Stimulated activated CD4-positive, alpha-beta T cell treated with anti-CD3 and anti-CD28 coated beads, TNF-alpha, amount 100 ng/mL, for 48 hours (primary cell): ENCODE results near the gene CACNA2D4.

Experiments used
- DNase-seq, 3 donors: peaks; one replicate each; pipeline ENCODE4 v3.0.0-alpha.2; 2020; ENCODE audit warnings: low read depth in 3 of 3

The CACNA2D4 gene

GRCh38 chr12:1933342-1934051 lies 15.0 kb upstream of the CACNA2D4 start:
- no peak for DNase-seq

GRCh38 chr12:1932264-1932777 lies 13.9 kb upstream of the CACNA2D4 start:
- DNase-seq, result no peak

- DNase-seq, result no peak
These were observed 13.2 kb upstream of the CACNA2D4 start for GRCh38 chr12:1931642-1932041.

DNA sequence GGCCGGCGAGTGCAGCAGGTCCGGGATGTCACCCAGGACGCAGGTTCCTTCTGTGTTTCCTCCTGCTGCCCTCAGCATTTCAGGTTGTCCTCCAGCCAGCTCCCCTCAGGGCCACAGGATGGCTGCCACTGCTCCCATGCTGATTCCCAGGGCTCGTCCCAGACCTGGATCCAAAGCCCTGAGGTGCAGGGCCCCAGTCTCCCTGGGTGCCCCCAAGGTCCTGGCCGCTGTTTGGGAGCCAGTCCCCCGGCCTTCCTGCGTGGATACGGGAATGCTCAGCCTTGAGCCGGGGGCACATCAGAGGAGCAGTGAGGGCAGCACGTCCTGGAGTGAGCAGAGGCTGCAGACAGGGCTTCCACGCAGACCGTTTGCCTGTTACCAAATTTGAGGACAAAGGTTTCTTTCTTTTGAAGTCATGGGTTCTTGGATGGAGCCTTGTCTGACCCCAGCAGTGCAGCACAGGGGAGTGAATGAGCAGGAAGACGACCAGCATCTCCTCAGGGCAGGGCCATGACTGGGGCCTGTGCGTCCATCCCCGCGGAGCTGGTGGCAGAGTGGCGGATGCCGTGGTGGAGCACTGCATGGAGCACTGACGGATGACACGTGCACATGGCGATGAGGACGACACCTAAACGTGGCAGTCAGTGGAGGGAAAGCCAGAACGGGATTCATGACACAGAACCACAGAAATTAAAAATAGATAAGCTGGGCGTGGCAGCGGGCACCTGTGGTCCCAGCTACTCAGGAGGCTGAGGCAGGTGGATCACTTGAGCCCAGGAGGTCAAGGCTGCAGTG lies 12.5 kb upstream of the CACNA2D4 start:
- no peak for DNase-seq

GRCh38 chr12:1929985-1930802 lies 11.7 kb upstream of the CACNA2D4 start:
- DNase-seq, result no peak

GRCh38 chr12:1929241-1929984 lies 11.0 kb upstream of the CACNA2D4 start:
- no peak for DNase-seq

- no peak for DNase-seq
These were observed 10.1 kb upstream of the CACNA2D4 start for GRCh38 chr12:1928439-1929121.

DNA sequence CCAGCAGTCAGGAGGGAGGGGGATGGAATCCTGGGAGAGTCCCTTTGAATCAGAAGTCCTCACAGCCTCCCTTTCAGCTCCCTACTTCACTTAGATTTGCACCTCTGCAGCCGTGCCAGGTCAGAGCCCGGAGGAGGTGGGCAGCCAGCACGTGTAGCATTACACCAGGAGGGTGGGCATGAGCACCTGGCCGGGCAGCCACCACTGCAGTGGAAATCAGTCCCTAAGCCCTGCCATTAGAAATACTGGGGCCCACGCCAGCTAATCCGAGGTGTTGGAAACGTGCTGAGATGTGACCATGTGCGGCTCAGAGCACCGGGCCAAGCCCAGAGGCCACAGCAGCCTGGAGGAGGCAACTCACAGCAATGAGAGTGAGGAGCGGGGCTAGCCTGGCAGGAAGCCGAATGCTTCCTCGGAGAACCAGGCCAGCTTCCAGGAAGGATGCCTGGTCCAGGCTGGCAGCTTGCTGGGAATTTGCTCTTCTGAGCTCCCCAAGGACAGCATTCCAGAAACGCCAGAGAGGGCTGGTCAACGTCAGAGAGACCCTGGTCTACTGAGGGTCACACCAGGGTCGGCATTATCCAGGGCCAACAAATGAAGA lies 9.4 kb upstream of the CACNA2D4 start:
- no peak for DNase-seq

GRCh38 chr12:1927051-1927680 lies 8.7 kb upstream of the CACNA2D4 start:
- DNase-seq, result no peak

DNA sequence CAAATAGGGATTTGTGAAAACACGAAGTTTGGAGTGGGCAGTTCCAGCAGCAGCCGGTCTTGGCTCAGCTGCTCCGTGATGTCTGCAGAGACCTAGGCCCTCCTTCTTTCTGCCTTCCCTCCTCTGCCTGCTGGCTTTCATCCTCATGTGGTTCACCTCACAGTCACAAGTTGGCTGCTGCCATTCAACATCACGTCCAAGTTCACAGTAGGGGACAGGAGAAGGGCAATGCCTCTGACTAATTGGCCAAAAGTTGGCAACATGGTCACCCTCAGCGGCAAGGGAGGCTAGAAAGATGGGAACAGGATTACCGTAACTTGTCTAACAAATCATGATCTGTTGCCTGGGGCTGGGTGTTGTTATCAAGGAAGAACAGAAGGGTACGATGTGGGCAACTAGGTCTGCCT lies 7.8 kb upstream of the CACNA2D4 start:
- DNase-seq, result no peak

- no peak for DNase-seq
These were observed 7.2 kb upstream of the CACNA2D4 start for GRCh38 chr12:1925684-1926006.

- no peak for DNase-seq
These were observed 6.7 kb upstream of the CACNA2D4 start for GRCh38 chr12:1924996-1925683.

DNA sequence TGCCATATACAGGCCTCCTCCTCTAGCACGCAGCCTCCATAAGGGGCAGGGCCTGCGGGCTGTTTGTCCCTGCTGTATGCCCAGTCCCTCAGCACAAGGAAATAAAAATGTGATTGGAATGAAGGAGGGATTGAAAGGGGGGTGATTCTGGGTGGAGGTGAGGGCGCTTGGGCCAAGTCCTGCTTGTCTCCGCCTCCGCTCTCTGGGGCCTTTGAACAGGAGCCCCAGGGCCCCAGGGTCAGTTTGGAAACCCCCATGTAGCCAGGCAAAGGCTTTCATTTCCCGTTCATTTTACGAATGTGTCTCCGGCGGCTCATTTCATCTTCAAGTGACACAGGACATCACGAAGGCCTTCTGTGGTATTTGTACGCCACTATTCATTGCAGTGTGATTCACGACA lies 4.5 kb upstream of the CACNA2D4 start:
- DNase-seq, result no peak

- DNase-seq, result no peak
These were observed 3.7 kb upstream of the CACNA2D4 start for GRCh38 chr12:1922075-1922709.

- DNase-seq, result no peak
These were observed 2.5 kb upstream of the CACNA2D4 start for GRCh38 chr12:1920971-1921370.

DNA sequence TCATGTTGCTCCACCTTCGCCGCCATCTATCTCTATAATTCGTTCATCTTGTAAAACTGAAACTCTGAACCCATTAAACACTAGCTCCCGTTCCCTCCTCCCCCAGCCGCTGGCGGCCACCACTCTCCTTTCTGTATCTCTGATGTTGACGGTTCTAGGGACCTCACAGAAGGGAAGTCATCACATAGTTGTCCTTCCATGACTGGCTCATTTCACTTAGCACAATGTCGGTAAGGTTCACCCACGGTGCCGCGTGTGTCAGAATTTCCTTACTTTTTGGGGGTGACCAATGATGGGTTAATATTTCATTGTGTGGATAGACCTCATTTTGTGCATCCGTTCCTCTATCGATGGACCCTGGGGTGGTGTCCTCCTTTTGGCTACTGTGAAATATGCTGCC lies 2.0 kb upstream of the CACNA2D4 start:
- no peak for DNase-seq

DNA sequence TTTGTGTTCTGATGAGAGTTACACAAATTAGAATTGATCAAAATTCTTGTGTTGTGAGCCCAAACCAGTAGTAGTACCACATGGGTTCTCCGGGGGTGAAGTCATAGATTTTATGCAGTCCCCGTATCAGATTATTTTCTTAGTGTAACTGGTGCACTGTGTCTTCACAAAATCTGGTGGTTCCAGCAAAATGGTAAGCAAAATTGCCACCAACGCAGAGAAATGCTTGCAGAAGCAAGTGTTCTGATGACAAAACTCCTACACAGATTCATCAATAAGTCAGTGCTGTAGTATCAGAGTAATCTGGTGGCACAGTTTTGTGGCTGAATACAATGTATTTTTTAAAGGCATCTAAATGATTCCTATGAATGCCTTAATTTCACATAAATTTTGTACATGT lies 1.3 kb upstream of the CACNA2D4 start:
- no peak for DNase-seq

- no peak for DNase-seq
These were observed 832 bp upstream of the CACNA2D4 start for GRCh38 chr12:1919284-1919683.

DNA sequence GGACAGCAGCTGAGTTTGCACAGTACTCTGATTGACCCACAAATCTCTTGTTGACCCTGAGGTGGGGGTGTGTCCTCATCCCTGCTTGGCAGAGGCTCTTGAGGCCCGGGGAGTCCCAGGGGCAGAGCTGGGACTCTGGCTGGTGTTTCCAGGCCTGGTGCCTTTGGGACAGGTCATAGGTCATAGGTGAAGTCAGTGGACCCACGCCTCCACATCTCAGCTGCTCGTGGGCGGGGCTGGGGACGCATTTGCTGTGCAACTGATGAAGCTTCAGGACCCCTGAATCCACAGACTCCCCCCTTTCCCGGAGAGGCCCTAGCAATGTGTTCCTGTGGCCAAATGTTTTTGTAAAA lies 408 bp upstream of the CACNA2D4 start:
- DNase-seq, result no peak
